ENCODE data around the gene IL20RA. TPM values are rescaled to one million over a fixed set of nuclear protein-coding genes. Genes with fewer than 3 reads are reported as not detected.

The IL20RA gene
- polyA plus RNA-seq, 1 donor (not counting 4 experiments of a cell fraction or from before 2014, with no cell fraction given), result 1.5 TPM

GRCh38 chr6:137033828-137034227 is 10.9 kb downstream of the IL20RA start:
- no peak overlapping the region for H3K4me2 ChIP-seq (ENCODE audit: control insufficient read depth, extremely low read depth, insufficient read depth, low read depth, low read length)
- TF ChIP-seq EZH2 (IDR thresholded peaks at IDR 0.05; ENCODE audit: low read length) (no peak), CTCF (optimal IDR thresholded peaks at IDR 0.05 in 1 of 3, IDR thresholded peaks at IDR 0.05 in 1 of 3, conservative IDR thresholded peaks at IDR 0.05 in 1 of 3; ENCODE audit: extremely low read depth in 1 of 3, insufficient read depth in 2 of 3, low read length in 3 of 3) (no peak)
- H3K36me3 ChIP-seq (ENCODE audit: control insufficient read depth in 2 of 2, extremely low read depth in 1 of 2, insufficient read depth in 2 of 2, low read length in 2 of 2), result no peaks in the 10 kb centered on the region
- H4K20me1 ChIP-seq (ENCODE audit: control insufficient read depth, extremely low read depth, insufficient read depth, low read length), result no peaks in the 10 kb centered on the region
- DNase-seq (ENCODE audit: low read depth, low spot score) (no peak), FAIRE-seq (peak; percentile 72)
- H3K27me3 ChIP-seq (ENCODE audit: control insufficient read depth, extremely low read depth, insufficient read depth, low read length), result no peaks in the 10 kb centered on the region
- H3K9me1 ChIP-seq (ENCODE audit: control insufficient read depth, extremely low read depth, insufficient read depth, low read length), result no peaks in the 10 kb centered on the region
- dilution Hi-C loops (cut with MboI; ENCODE audit: extremely low pct_ligation_motif_present, low sequenced_read_pairs), result no loop called here
- no peak overlapping the region for H3K27ac ChIP-seq (ENCODE audit: control insufficient read depth, insufficient read depth, low read length)
- H2AFZ ChIP-seq (ENCODE audit: control insufficient read depth, low read length), result no peak overlapping the region
- H3K79me2 ChIP-seq (ENCODE audit: control insufficient read depth, insufficient read depth, low read length), result no peaks in the 10 kb centered on the region
- H3K9me3 ChIP-seq (ENCODE audit: control insufficient read depth, low read depth, low read length), result no peaks in the 10 kb centered on the region
- no peak overlapping the region for H3K9ac ChIP-seq (ENCODE audit: control insufficient read depth, extremely low read depth, insufficient read depth, low read length)
- H3K4me1 ChIP-seq (ENCODE audit: control insufficient read depth, extremely low read depth, insufficient read depth, low read length), result peaks cover 21% of the 10 kb centered on the region
- H3K4me3 ChIP-seq (ENCODE audit: control insufficient read depth in 2 of 3, extremely low read depth in 1 of 3, insufficient read depth in 2 of 3, low read depth in 1 of 3, low read length in 3 of 3), result no peak overlapping the region

- Histone ChIP-seq H2AFZ (ENCODE audit: control insufficient read depth, low read length) (no peak overlapping the region), H3K9me3 (ENCODE audit: control insufficient read depth, low read depth, low read length) (no peaks in the 10 kb centered on the region), H3K27ac (ENCODE audit: control insufficient read depth, insufficient read depth, low read length) (no peak overlapping the region), H3K27me3 (ENCODE audit: control insufficient read depth, extremely low read depth, insufficient read depth, low read length) (no peaks in the 10 kb centered on the region), H3K4me1 (ENCODE audit: control insufficient read depth, extremely low read depth, insufficient read depth, low read length) (peaks cover 24% of the 10 kb centered on the region), H3K4me2 (ENCODE audit: control insufficient read depth, extremely low read depth, insufficient read depth, low read depth, low read length) (no peak overlapping the region), H3K4me3 (ENCODE audit: control insufficient read depth in 2 of 3, extremely low read depth in 1 of 3, insufficient read depth in 2 of 3, low read depth in 1 of 3, low read length in 3 of 3) (no peak overlapping the region), H3K36me3 (ENCODE audit: control insufficient read depth in 2 of 2, extremely low read depth in 1 of 2, insufficient read depth in 2 of 2, low read length in 2 of 2) (no peaks in the 10 kb centered on the region), H3K9ac (ENCODE audit: control insufficient read depth, extremely low read depth, insufficient read depth, low read length) (no peak overlapping the region), H4K20me1 (ENCODE audit: control insufficient read depth, extremely low read depth, insufficient read depth, low read length) (no peaks in the 10 kb centered on the region), H3K9me1 (ENCODE audit: control insufficient read depth, extremely low read depth, insufficient read depth, low read length) (no peaks in the 10 kb centered on the region), H3K79me2 (ENCODE audit: control insufficient read depth, insufficient read depth, low read length) (no peaks in the 10 kb centered on the region)
- dilution Hi-C loops (cut with MboI; ENCODE audit: extremely low pct_ligation_motif_present, low sequenced_read_pairs), result no loop called here
- TF ChIP-seq EZH2 (IDR thresholded peaks at IDR 0.05; ENCODE audit: low read length) (no peak), CTCF (optimal IDR thresholded peaks at IDR 0.05 in 1 of 3, IDR thresholded peaks at IDR 0.05 in 1 of 3, conservative IDR thresholded peaks at IDR 0.05 in 1 of 3; ENCODE audit: extremely low read depth in 1 of 3, insufficient read depth in 2 of 3, low read length in 3 of 3) (no peak)
- no peak for FAIRE-seq
- DNase-seq (ENCODE audit: low read depth, low spot score), result no peak
Measured at GRCh38 chr6:137031122-137031521, 13.6 kb downstream of the IL20RA start.
